ENCODE measurements around the gene PTGES. TPM values are rescaled to one million over a fixed set of nuclear protein-coding genes. Genes with fewer than 3 reads are reported as not detected.
A peak's percentile ranks its signal among the peaks of the same experiment; 100 is the strongest.

The PTGES gene
- total and polyA plus RNA-seq, 9 of the 15 experiments (the other 6 are each of a cell fraction or from before 2014, with no cell fraction given): 0.13 TPM; not detected in 8

GRCh38 chr9:129776938-129777768 is 24.3 kb upstream of the PTGES start (continued):
- TF ChIP-seq CUX1 (CRISPR knock-in tag; IDR thresholded peaks at IDR 0.05): no peak
- TF ChIP-seq ZNF76 (CRISPR knock-in tag; IDR thresholded peaks at IDR 0.05; ENCODE audit: borderline replicate concordance): 0 out of 2 replicates have a peak, but pooled peaks have one; percentile 48
- no peak for TF ChIP-seq EZH2 (IDR thresholded peaks at IDR 0.05; ENCODE audit: borderline replicate concordance, low read depth, low read length)
- no peak for TF ChIP-seq MBD2 (IDR thresholded peaks at IDR 0.05; ENCODE audit: borderline replicate concordance, low read depth)
- TF ChIP-seq BCL6 (CRISPR knock-in tag; IDR thresholded peaks at IDR 0.05): no peak
- TF ChIP-seq NBN (IDR thresholded peaks at IDR 0.05; ENCODE audit: low read depth): peak; percentile 99
- no peak for TF ChIP-seq FIP1L1 (IDR thresholded peaks at IDR 0.05; ENCODE audit: low read depth, low read length, poor library complexity, severe bottlenecking)
- peak; percentile 77; the same call in 1 of the 2 replicates for TF ChIP-seq ZKSCAN8 (CRISPR knock-in tag; IDR thresholded peaks at IDR 0.05)
- TF ChIP-seq TCF7L2 (IDR thresholded peaks at IDR 0.05; ENCODE audit: low read depth, low read length): no peak
- TF ChIP-seq RNF219 (CRISPR knock-in tag; IDR thresholded peaks at IDR 0.05): no peak
- no peak for TF ChIP-seq CBX5 (IDR thresholded peaks at IDR 0.05; ENCODE audit: borderline replicate concordance, low read depth)
- no peak for TF ChIP-seq ZNF280B (CRISPR knock-in tag; IDR thresholded peaks at IDR 0.05)
- peak; percentile 90 for TF ChIP-seq FOXM1 (IDR thresholded peaks at IDR 0.05; ENCODE audit: low read depth)
- TF ChIP-seq FOXM1 (CRISPR knock-in tag; IDR thresholded peaks at IDR 0.05; ENCODE audit: low read depth): no peak
- peak; percentile 99 for TF ChIP-seq ATF7 (IDR thresholded peaks at IDR 0.05)
- peak in 1 of 2 experiments; percentile 82; a peak in 1 of 4 replicates for TF ChIP-seq KDM4B (IDR thresholded peaks at IDR 0.05; ENCODE audit: borderline replicate concordance in 2 of 2, low read depth in 1 of 2)
- TF ChIP-seq ZNF232 (CRISPR knock-in tag; IDR thresholded peaks at IDR 0.05): no peak
- TF ChIP-seq ZKSCAN3 (CRISPR knock-in tag; IDR thresholded peaks at IDR 0.05): no peak
- 0 out of 2 replicates have a peak, but pooled peaks have one; percentile 55 for TF ChIP-seq ZBED1 (IDR thresholded peaks at IDR 0.05)
- TF ChIP-seq IRF2 (CRISPR knock-in tag; IDR thresholded peaks at IDR 0.05): no peak
